ENCODE data around the gene SYNE2. TPM values are rescaled to one million over a fixed set of nuclear protein-coding genes. Genes with fewer than 3 reads are reported as not detected.

The SYNE2 gene
- total RNA-seq, 2 experiments from 2014 or later, result 77.7 to 82.4 TPM

DNA sequence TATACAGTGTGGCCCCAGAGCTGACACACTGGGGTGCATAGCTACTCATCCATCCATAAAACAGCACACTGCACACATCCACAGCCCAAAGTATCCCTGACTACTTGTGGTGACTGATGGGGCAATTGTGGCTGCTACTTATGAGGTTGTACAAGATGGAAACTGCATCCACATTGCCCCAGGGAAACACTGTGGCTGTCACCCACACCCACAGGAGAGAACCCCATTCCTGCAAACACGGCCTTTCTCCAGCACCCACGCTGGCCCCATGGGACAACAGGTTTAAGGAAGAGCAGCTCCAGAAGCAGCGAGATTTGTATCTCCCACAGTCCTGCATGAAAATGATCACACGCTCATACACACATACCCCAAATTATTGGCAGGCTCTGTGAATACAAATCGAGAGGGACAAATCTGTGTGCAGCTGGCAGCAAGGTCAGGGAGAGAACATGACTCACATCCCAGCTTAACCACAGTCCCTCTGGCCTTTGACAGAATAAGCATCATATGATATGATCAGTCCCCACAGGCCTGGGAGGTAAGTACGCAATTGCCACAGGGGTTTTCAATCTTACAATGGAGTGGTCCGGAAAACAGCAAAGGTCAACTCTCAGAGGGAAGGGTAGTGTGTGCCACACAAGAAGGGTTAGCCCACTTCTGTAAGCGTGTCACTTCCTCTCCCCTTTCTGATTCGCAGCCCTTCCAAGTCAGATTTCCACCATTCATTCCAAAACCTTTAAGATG, 379.5 kb downstream of the SYNE2 start:
- H3K27me3 Mint-ChIP-seq, result no peaks in the 10 kb centered on the region
- DNase-seq, result peak; percentile 20
- H3K27ac Mint-ChIP-seq, result no peak overlapping the region
- H3K36me3 Mint-ChIP-seq (ENCODE audit: low read depth), result peaks cover 15% of the 10 kb centered on the region
- no peak overlapping the region for H3K4me3 Mint-ChIP-seq
- POLR2A ChIA-PET, result interaction anchor here (1.4 kb wide), 1 partner anchor 9 kb away, joined by 3 read pairs; no protein-coding TSS in a partner anchor
- peaks cover 15% of the 10 kb centered on the region for H3K4me1 Mint-ChIP-seq
- H3K9me3 Mint-ChIP-seq, result no peaks in the 10 kb centered on the region
- CTCF ChIA-PET, result no interaction called here

DNA sequence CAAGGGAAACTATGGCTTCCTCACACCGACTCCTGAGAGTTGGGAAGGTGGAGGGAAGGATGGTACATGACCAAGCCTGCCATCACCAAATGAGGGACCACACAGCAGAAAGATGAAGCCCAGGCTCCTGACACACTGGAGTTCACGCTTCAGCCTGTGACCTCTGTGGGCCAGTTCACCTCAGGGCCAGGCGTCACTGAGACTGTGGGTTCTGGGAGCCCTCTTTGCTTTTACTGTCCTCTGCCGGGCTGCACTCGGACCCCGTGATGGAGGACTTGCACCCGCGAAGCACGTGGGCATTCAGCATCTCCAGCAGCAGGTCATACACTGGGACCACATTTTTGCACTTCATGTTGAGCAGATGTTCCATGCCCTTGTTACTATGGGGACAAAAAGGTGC, 380.1 kb downstream of the SYNE2 start:
- no peak for DNase-seq
- H3K27ac Mint-ChIP-seq, result no peak overlapping the region
- CTCF ChIA-PET, result interaction anchor here (1.2 kb wide), 1 partner anchor 70 kb away, joined by 4 read pairs; no protein-coding TSS in a partner anchor
- POLR2A ChIA-PET, result no interaction called here
- no peaks in the 10 kb centered on the region for H3K27me3 Mint-ChIP-seq
- H3K4me1 Mint-ChIP-seq, result peaks cover 15% of the 10 kb centered on the region
- no peak overlapping the region for H3K4me3 Mint-ChIP-seq
- H3K36me3 Mint-ChIP-seq (ENCODE audit: low read depth), result peaks cover 9% of the 10 kb centered on the region
- no peaks in the 10 kb centered on the region for H3K9me3 Mint-ChIP-seq

DNA sequence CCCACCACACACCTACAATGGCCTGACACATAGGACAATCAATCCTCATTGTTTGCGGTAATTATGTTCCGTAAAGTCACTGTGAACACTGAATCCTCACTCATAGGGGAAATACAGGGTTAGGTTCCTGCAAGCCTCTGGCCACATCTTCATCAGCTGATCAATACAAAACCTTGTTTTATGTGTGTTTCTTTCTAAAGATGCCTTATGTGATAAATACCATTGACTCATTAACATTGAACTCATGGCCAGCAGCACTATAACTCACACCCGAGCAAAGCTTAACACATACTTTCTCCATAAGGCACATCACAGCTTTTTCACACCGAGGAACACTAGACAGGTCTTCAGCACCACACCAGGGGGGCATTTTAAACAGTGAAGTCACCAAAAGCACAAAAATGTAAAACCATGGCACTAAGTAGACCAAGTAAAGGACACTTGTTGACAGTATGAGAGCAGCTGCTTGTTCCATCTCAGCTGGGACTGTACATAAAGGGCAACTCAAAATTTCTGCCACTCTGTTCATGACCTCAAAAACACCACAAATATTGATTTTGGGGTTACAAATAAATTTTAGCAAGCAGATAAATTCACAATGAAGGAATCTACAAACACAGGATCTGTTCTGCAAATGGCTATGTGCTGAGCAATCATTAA, 380.9 kb downstream of the SYNE2 start:
- Mint-ChIP-seq H3K4me1 (peaks cover 15% of the 10 kb centered on the region), H3K4me3 (no peak overlapping the region), H3K27ac (no peak overlapping the region), H3K36me3 (ENCODE audit: low read depth) (peaks cover 1% of the 10 kb centered on the region), H3K27me3 (no peaks in the 10 kb centered on the region), H3K9me3 (no peaks in the 10 kb centered on the region)
- CTCF ChIA-PET, result interaction anchor here (1.2 kb wide), 1 partner anchor 70 kb away, joined by 4 read pairs; no protein-coding TSS in a partner anchor
- POLR2A ChIA-PET, result interaction anchor here (1.0 kb wide), 1 partner anchor 110 kb away, joined by 3 read pairs; no protein-coding TSS in a partner anchor
- DNase-seq, result no peak

DNA sequence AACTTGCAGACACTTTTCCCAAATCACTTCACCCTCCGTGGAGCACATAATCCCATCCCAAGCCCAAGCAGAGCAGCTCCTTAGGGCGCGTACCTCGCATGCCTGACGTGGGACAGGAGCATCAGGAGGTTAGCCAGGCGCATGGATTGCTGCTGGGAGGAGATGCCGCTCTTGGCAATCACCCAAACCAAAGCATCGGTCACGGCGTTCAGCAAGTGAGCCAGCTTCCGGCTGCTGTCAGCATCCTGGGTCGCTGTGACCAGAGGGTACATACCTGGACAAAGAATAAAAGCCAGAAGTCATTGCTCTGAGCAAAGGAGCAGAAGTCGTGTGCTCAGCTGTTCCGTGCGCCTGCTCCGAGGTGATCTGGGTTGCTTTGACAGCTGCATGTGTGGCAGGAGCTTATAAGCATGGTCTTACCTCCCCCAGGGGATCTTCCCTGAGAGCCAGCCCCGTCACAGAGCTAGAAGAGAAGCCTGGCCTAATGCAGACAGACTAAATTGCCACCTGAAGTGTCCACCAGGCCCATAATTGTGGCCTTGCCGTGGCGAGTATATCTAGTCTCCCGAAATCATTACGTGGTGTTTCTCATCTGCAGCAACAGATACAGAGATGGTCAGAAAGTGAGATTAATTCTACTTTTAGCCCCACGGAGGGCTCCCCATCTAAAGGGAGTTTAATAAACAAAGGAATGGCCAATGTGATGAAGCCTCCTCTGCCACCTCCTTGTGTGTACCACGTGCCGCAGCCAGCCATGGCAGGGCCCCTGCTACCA, 382.3 kb downstream of the SYNE2 start:
- no peaks in the 10 kb centered on the region for H3K36me3 Mint-ChIP-seq (ENCODE audit: low read depth)
- H3K9me3 Mint-ChIP-seq, result no peaks in the 10 kb centered on the region
- no peak for DNase-seq
- H3K27me3 Mint-ChIP-seq, result no peaks in the 10 kb centered on the region
- peaks cover 15% of the 10 kb centered on the region for H3K4me1 Mint-ChIP-seq
- no peak overlapping the region for H3K4me3 Mint-ChIP-seq
- H3K27ac Mint-ChIP-seq, result no peak overlapping the region
- CTCF ChIA-PET, result no interaction called here
- POLR2A ChIA-PET, result no interaction called here

DNA sequence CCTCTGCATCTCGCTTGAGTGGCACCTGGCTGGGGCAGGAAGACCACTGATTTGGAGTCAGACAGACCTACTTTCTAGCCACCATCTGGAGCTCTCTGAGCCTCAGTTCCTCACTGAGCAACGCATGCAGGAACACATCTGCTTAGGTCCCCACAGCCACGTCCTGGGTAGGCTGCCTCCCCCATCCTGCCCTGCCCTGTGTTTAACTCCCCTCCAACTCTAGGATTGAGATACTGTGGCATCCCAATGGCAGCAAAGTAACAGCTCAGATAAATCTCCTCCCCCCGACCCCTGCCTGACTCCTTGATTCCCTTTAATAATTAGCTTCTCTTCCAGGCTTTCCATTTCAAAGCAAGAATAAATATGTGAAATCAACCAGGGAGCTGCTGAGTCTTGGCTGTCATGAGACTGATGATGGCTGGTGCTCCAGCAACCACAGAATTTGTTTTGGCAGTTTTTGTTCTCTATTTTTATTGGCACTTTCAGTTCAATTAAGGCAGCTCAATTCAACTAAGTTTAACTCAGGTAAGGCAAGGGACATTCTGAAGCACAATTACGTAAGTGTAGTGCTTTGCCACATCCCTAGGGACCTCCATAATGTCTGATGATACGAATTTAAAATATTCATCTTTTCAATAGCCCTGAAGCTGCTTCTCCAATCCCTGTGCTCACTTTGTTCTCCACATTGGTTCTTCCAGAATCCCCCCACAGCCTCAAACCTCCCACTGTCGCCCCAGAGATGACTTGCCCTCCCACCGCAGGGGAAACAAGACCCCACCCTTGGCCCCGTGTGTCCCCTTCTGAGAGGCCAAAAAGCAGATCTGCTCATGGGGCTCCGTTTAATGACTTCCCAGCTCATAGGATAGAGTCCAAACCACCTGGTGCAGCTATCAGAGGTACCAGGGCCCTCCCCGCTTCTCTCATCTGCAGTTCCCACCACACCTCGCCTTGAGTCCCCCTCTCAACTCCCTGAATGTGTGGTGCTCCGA, 383.1 kb downstream of the SYNE2 start:
- no peak overlapping the region for H3K27ac Mint-ChIP-seq
- POLR2A ChIA-PET, result no interaction called here

DNA sequence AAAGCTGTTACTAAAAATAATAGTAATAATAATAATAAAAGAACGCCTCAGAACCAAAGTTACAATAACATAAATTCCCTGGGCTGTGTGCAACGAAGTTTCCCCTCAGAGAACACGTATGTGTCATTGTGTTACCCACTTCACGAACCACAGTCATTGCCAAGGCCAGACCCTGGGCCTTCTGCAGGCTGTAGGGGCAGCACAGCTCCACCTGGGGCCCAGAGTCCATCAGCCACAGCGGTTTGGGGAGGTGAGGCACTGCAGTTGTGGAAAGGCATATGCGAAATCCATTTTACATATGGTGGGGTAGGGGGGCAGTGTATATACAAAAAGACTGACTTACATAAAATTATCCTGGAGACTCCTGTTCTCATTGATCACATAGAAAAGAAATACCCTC, 385.2 kb downstream of the SYNE2 start:
- no peaks in the 10 kb centered on the region for H3K9me3 Mint-ChIP-seq
- no peak overlapping the region for H3K27ac Mint-ChIP-seq
- no peaks in the 10 kb centered on the region for H3K36me3 Mint-ChIP-seq (ENCODE audit: low read depth)
- peaks cover 3% of the 10 kb centered on the region for H3K27me3 Mint-ChIP-seq
- ChIA-PET POLR2A (no interaction called here), CTCF (no interaction called here)
- no peak for DNase-seq
- H3K4me3 Mint-ChIP-seq, result no peak overlapping the region
- peaks cover 4% of the 10 kb centered on the region for H3K4me1 Mint-ChIP-seq

More for the DNA sequence above, 383.1 kb downstream of the SYNE2 start:
- no peaks in the 10 kb centered on the region for H3K9me3 Mint-ChIP-seq
- H3K27me3 Mint-ChIP-seq, result no peaks in the 10 kb centered on the region
- DNase-seq, result no peak
- H3K4me1 Mint-ChIP-seq, result peaks cover 15% of the 10 kb centered on the region
- no peak overlapping the region for H3K4me3 Mint-ChIP-seq
- no peaks in the 10 kb centered on the region for H3K36me3 Mint-ChIP-seq (ENCODE audit: low read depth)
- CTCF ChIA-PET, result no interaction called here

DNA sequence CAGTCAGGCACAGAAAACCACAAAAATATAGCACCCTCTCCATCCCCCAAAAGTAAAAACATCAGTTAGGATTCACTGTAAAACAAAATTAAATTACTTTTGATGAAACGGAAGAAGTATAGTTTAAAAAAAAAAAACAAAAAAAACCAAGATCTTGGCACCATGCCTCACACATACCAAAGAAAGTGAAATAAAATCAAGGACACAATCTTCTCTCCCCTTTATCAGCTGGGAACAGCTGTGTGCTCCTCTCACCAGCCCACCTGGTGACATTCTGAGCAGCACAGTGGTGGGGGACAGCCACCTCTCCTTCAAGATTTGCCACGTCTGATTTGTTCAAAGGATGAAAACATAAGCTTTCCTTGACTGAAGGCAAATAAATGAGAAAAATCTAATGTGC, 385.8 kb downstream of the SYNE2 start:
- ChIA-PET CTCF (no interaction called here), POLR2A (no interaction called here)
- DNase-seq, result no peak
- Mint-ChIP-seq H3K27ac (no peak overlapping the region), H3K4me3 (no peak overlapping the region), H3K36me3 (ENCODE audit: low read depth) (no peaks in the 10 kb centered on the region), H3K4me1 (peaks cover under 1% of the 10 kb centered on the region), H3K9me3 (no peaks in the 10 kb centered on the region), H3K27me3 (peaks cover 3% of the 10 kb centered on the region)

DNA sequence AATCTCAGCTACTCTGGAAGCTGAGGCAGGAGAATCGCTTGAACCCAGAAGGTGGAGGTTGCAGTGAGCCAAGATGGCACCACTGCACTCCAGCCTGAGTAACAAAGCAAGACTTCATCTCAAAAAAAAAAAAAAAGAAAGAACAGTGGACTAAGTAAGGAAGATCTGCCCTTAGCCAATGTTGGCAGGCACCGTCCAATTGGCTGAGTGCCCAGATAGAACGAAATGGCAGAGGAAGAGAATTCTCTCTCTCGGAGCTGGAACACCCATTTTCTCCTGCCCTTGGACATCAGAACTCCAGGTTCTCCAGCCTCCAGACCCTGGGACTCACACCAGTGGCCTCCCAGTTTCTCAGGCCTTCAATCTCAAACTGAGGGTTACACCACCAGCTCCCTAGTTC, 391.5 kb downstream of the SYNE2 start:
- no peak overlapping the region for H3K27ac Mint-ChIP-seq
- H3K36me3 Mint-ChIP-seq (ENCODE audit: low read depth), result no peaks in the 10 kb centered on the region
- no peaks in the 10 kb centered on the region for H3K4me1 Mint-ChIP-seq
- no peak overlapping the region for H3K4me3 Mint-ChIP-seq
- peaks cover 10% of the 10 kb centered on the region for H3K27me3 Mint-ChIP-seq
- ChIA-PET POLR2A (no interaction called here), CTCF (no interaction called here)
- no peak for DNase-seq
- H3K9me3 Mint-ChIP-seq, result no peaks in the 10 kb centered on the region

DNA sequence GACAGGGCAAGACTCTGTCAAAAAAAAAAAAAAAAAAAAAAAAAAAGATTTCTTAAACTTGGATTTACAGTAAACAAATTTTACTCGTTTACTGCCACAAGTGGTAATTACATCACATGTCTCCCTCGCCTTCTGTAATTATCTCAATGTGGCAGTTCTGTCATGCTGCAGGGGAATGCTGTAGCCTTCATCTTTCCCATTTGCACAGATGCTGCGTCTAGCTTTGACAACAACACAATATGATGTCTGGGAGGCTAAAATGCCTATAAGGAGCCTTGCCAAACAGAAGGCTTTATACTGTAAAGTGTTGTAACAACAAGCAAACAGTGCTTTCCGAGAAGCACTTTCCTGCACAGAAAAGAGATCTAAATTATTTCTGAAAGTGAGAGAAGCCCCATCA, 392.7 kb downstream of the SYNE2 start:
- no peak for DNase-seq
- CTCF ChIA-PET, result interaction anchor here (0.7 kb wide), 1 partner anchor 19 kb away, joined by 3 read pairs; no protein-coding TSS in a partner anchor
- H3K27ac Mint-ChIP-seq, result no peak overlapping the region
- H3K36me3 Mint-ChIP-seq (ENCODE audit: low read depth), result no peaks in the 10 kb centered on the region
- H3K9me3 Mint-ChIP-seq, result no peaks in the 10 kb centered on the region
- H3K4me3 Mint-ChIP-seq, result no peak overlapping the region
- peaks cover 10% of the 10 kb centered on the region for H3K27me3 Mint-ChIP-seq
- POLR2A ChIA-PET, result no interaction called here
- no peaks in the 10 kb centered on the region for H3K4me1 Mint-ChIP-seq

DNA sequence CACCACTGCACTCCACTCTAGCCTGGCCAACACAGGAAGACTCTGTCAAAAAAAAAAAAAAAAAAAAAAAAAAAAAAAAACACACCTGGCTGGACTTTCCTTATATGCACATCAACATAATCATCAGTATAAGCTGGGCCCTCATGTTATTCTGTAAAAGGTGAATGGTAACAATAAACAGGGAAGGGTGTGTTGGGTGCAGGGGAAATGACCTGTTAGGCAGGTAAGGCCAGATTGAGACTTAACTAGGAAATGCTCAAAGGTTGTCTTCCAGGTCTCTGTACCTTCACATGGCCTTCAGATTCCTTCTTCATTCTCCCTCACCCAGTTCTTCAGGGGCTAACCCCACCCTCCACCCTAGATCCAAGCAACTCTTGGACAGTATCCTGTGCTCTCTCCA, 393.9 kb downstream of the SYNE2 start:
- no peak overlapping the region for H3K27ac Mint-ChIP-seq
- no peaks in the 10 kb centered on the region for H3K4me1 Mint-ChIP-seq
- no peak for DNase-seq
- H3K36me3 Mint-ChIP-seq (ENCODE audit: low read depth), result no peaks in the 10 kb centered on the region
- H3K27me3 Mint-ChIP-seq, result peaks cover 10% of the 10 kb centered on the region
- no peak overlapping the region for H3K4me3 Mint-ChIP-seq
- ChIA-PET CTCF (interaction anchor here (1.3 kb wide), 1 partner anchor 48 kb away, joined by 4 read pairs; the partner anchor contains the start of gene ESR2), POLR2A (no interaction called here)
- H3K9me3 Mint-ChIP-seq, result no peaks in the 10 kb centered on the region

DNA sequence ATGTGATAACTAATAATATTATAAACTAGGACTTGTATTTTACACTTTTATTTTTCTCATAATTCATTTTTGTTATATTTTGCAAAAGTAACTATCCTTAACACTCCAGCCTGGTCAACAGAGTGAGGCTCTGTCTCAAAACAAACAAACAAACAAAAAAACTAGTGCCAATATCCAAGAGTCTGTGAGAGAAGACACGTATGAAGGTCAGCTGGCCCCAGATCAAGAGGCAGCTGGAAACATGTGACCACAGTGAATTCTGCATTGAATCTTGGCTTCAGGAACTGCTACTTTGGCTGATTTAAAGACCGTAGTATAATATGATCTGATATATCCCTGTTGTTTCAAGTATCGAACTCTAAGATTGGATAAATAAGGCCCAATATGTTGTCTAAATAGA, 394.4 kb downstream of the SYNE2 start:
- Mint-ChIP-seq H3K4me3 (no peak overlapping the region), H3K4me1 (no peaks in the 10 kb centered on the region), H3K36me3 (ENCODE audit: low read depth) (no peaks in the 10 kb centered on the region), H3K27ac (no peak overlapping the region), H3K9me3 (no peaks in the 10 kb centered on the region), H3K27me3 (peaks cover 10% of the 10 kb centered on the region)
- no peak for DNase-seq
- POLR2A ChIA-PET, result no interaction called here
- CTCF ChIA-PET, result interaction anchor here (1.3 kb wide), 1 partner anchor 47 kb away, joined by 4 read pairs; the partner anchor contains the start of gene ESR2

DNA sequence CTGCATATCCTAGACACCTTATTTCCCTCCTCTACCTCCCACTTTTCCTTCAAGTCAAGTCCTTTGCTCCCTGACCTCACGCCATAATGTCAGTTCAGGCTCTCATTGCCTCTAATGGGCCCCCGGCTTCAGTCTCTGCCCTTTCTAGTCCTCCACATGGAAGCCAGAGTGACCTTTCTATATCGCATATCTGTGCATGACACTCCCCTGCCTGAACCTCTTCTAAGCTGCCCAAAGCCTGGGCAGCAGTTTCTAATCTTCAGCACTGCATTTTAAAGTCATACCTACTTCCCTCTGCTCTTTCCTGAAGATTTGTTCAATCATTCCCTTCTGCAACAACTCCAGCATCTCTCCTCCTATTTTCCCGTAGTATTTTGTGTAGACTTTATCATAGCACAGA, 395.9 kb downstream of the SYNE2 start:
- Mint-ChIP-seq H3K9me3 (no peaks in the 10 kb centered on the region), H3K4me3 (no peak overlapping the region), H3K4me1 (no peaks in the 10 kb centered on the region), H3K27ac (no peak overlapping the region), H3K27me3 (peaks cover 8% of the 10 kb centered on the region), H3K36me3 (ENCODE audit: low read depth) (no peaks in the 10 kb centered on the region)
- CTCF ChIA-PET, result no interaction called here
- POLR2A ChIA-PET, result no interaction called here
- DNase-seq, result no peak

Measured in activated CD4-positive, alpha-beta memory T cell treated with anti-CD3 and anti-CD28 coated beads, Interleukin-2, amount 10 ng/mL, durations not matched to agents 7 days and 5 days (primary cell).